Measurements from ENCODE around the gene DMPK. TPM values are rescaled to one million over a fixed set of nuclear protein-coding genes. Genes with fewer than 3 reads are reported as not detected.
"Not testable (repeated sequence)": the region's sequence is repeated elsewhere in the genome, so short reads cannot be mapped to it uniquely, and the experiment has no call there.

Gene DMPK
- total and polyA plus RNA-seq, 2 experiments from 2014 or later = 15.3 to 26.6 TPM

- Histone ChIP-seq H3F3A (ENCODE audit: insufficient read depth) (peaks cover 7% of the 10 kb centered on the region; the same call in 1 of the 2 replicates), H3K9me3 (ENCODE audit: low read depth) (no peaks in the 10 kb centered on the region), H2AFZ (no peak overlapping the region), H3K27ac (no peak overlapping the region), H4K20me1 (ENCODE audit: insufficient read depth) (no peaks in the 10 kb centered on the region), H3K36me3 (ENCODE audit: low read depth) (no peaks in the 10 kb centered on the region), H3K9ac (no peak overlapping the region), H3K9me2 (ENCODE audit: insufficient read depth) (no peaks in the 10 kb centered on the region), H3K79me2 (ENCODE audit: insufficient read depth) (no peaks in the 10 kb centered on the region), H3K27me3 (replicated peaks; ENCODE audit: insufficient read depth) (no peaks in the 10 kb centered on the region), H3K4me2 (ENCODE audit: unreplicated experiment) (no peak overlapping the region), H3K4me3 (no peak overlapping the region), H3K4me1 (ENCODE audit: insufficient read depth) (peaks cover 16% of the 10 kb centered on the region)
- in situ Hi-C loops (cut with MboI) = no loop called here
- WGBS, 2 experiments (ENCODE audit: low coverage in 1 of 2, low lambda C conversion rate in 2 of 2, missing lambda C conversion rate in 2 of 2) = 91 to 94% methylated on average over 54 to 57 of the region's 57 CpGs
- TF ChIP-seq EZH2phosphoT487 (IDR thresholded peaks at IDR 0.05; ENCODE audit: insufficient read depth, low read depth) (no peak), EZH2 (IDR thresholded peaks at IDR 0.05; ENCODE audit: insufficient read depth, poor library complexity, severe bottlenecking) (no peak)
- no peak for DNase-seq
Measured at GRCh38 chr19:45804140-45804958, 22.1 kb upstream of the DMPK start.

- H3K4me1 ChIP-seq (ENCODE audit: insufficient read depth) = peaks cover 19% of the 10 kb centered on the region
- H3F3A ChIP-seq (ENCODE audit: insufficient read depth) = peaks cover 7% of the 10 kb centered on the region; the same call in 1 of the 2 replicates
- no peaks in the 10 kb centered on the region for H3K36me3 ChIP-seq (ENCODE audit: low read depth)
- no peak overlapping the region for H3K9ac ChIP-seq
- 84 to 86% methylated on average over 6 to 7 of the region's 7 CpGs for WGBS, 2 experiments (ENCODE audit: low coverage in 1 of 2, low lambda C conversion rate in 2 of 2, missing lambda C conversion rate in 2 of 2)
- no peaks in the 10 kb centered on the region for H3K9me2 ChIP-seq (ENCODE audit: insufficient read depth)
- H3K4me2 ChIP-seq (ENCODE audit: unreplicated experiment) = no peak overlapping the region
- no peaks in the 10 kb centered on the region for H4K20me1 ChIP-seq (ENCODE audit: insufficient read depth)
- no peaks in the 10 kb centered on the region for H3K27me3 ChIP-seq (replicated peaks; ENCODE audit: insufficient read depth)
- no peak for DNase-seq
- TF ChIP-seq EZH2 (IDR thresholded peaks at IDR 0.05; ENCODE audit: insufficient read depth, poor library complexity, severe bottlenecking) (no peak), EZH2phosphoT487 (IDR thresholded peaks at IDR 0.05; ENCODE audit: insufficient read depth, low read depth) (no peak)
- in situ Hi-C loops (cut with MboI) = no loop called here
- H3K79me2 ChIP-seq (ENCODE audit: insufficient read depth) = no peaks in the 10 kb centered on the region
- H3K4me3 ChIP-seq = no peak overlapping the region
- no peak overlapping the region for H2AFZ ChIP-seq
- H3K27ac ChIP-seq = no peak overlapping the region
- H3K9me3 ChIP-seq (ENCODE audit: low read depth) = no peaks in the 10 kb centered on the region
Measured at GRCh38 chr19:45801603-45802175, 19.4 kb upstream of the DMPK start.

- Histone ChIP-seq H3K9me2 (ENCODE audit: insufficient read depth) (no peaks in the 10 kb centered on the region), H3K9ac (no peak overlapping the region), H3K9me3 (ENCODE audit: low read depth) (no peaks in the 10 kb centered on the region), H3K27me3 (replicated peaks; ENCODE audit: insufficient read depth) (no peaks in the 10 kb centered on the region), H3F3A (ENCODE audit: insufficient read depth) (peaks cover 7% of the 10 kb centered on the region; the same call in 1 of the 2 replicates), H2AFZ (no peak overlapping the region), H4K20me1 (ENCODE audit: insufficient read depth) (no peaks in the 10 kb centered on the region), H3K36me3 (ENCODE audit: low read depth) (no peaks in the 10 kb centered on the region), H3K79me2 (ENCODE audit: insufficient read depth) (no peaks in the 10 kb centered on the region), H3K4me1 (ENCODE audit: insufficient read depth) (peaks cover 14% of the 10 kb centered on the region), H3K4me2 (ENCODE audit: unreplicated experiment) (no peak overlapping the region), H3K27ac (no peak overlapping the region), H3K4me3 (no peak overlapping the region)
- in situ Hi-C loops (cut with MboI) = no loop called here
- 66 to 70% methylated on average over 8 of the region's 8 CpGs for WGBS, 2 experiments (ENCODE audit: low coverage in 1 of 2, low lambda C conversion rate in 2 of 2, missing lambda C conversion rate in 2 of 2)
- TF ChIP-seq EZH2 (IDR thresholded peaks at IDR 0.05; ENCODE audit: insufficient read depth, poor library complexity, severe bottlenecking) (no peak), EZH2phosphoT487 (IDR thresholded peaks at IDR 0.05; ENCODE audit: insufficient read depth, low read depth) (no peak)
- DNase-seq = peak; percentile 76
Measured at GRCh38 chr19:45800070-45800553, 17.8 kb upstream of the DMPK start.

GRCh38 chr19:45799541-45799940, 17.3 kb upstream of the DMPK start:
- H3K4me3 ChIP-seq; H3F3A ChIP-seq (ENCODE audit: insufficient read depth); H3K9ac ChIP-seq; H3K79me2 ChIP-seq (ENCODE audit: insufficient read depth); H3K9me2 ChIP-seq (ENCODE audit: insufficient read depth); H3K27me3 ChIP-seq (replicated peaks; ENCODE audit: insufficient read depth); H3K27ac ChIP-seq; H3K9me3 ChIP-seq (ENCODE audit: low read depth); DNase-seq; H3K4me2 ChIP-seq (ENCODE audit: unreplicated experiment); H2AFZ ChIP-seq; H3K36me3 ChIP-seq (ENCODE audit: low read depth); H4K20me1 ChIP-seq (ENCODE audit: insufficient read depth); in situ Hi-C loops (cut with MboI): not testable (repeated sequence)
- 65 to 76% methylated on average over 5 of the region's 5 CpGs for WGBS, 2 experiments (ENCODE audit: low coverage in 1 of 2, low lambda C conversion rate in 2 of 2, missing lambda C conversion rate in 2 of 2)
- peaks cover 14% of the 10 kb centered on the region for H3K4me1 ChIP-seq (ENCODE audit: insufficient read depth)
